ENCODE results near the gene MFNG. TPM values are rescaled to one million over a fixed set of nuclear protein-coding genes. Genes with fewer than 3 reads are reported as not detected.
"Not testable (repeated sequence)": the region's sequence is repeated elsewhere in the genome, so short reads cannot be mapped to it uniquely, and the experiment has no call there.

Gene MFNG
- total and polyA plus RNA-seq, 2 experiments from 2014 or later, result 3.3 TPM

- Histone ChIP-seq H3K36me3 (replicated peaks; ENCODE audit: insufficient read depth, low read depth) (no peaks in the 10 kb centered on the region), H3K79me2 (no peaks in the 10 kb centered on the region), H3K4me2 (no peak overlapping the region), H3K27ac (no peak overlapping the region), H3K9me3 (ENCODE audit: low read depth) (no peaks in the 10 kb centered on the region), H2AFZ (no peak overlapping the region), H3K4me3 (no peak overlapping the region), H3K4me1 (ENCODE audit: insufficient read depth) (peaks cover under 1% of the 10 kb centered on the region), H4K20me1 (ENCODE audit: insufficient read depth, poor library complexity, severe bottlenecking) (no peaks in the 10 kb centered on the region), H3K27me3 (no peaks in the 10 kb centered on the region), H3K9me2 (replicated peaks; ENCODE audit: insufficient read depth) (no peaks in the 10 kb centered on the region)
- WGBS (ENCODE audit: low lambda C conversion rate, missing lambda C conversion rate), result 43% methylated on average over 9 of the region's 9 CpGs
- DNase-seq (ENCODE audit: low spot score), result no peak
- no peak for TF ChIP-seq EZH2phosphoT487 (IDR thresholded peaks at IDR 0.05; ENCODE audit: low read depth, severe bottlenecking, unreplicated experiment)
- TF ChIP-seq CTCF (IDR thresholded peaks at IDR 0.05; ENCODE audit: poor library complexity), result no peak
- no peak for TF ChIP-seq EZH2 (IDR thresholded peaks at IDR 0.05; ENCODE audit: borderline replicate concordance)
These were observed 47.8 kb upstream of the MFNG start for GRCh38 chr22:37533995-37534394.

DNA sequence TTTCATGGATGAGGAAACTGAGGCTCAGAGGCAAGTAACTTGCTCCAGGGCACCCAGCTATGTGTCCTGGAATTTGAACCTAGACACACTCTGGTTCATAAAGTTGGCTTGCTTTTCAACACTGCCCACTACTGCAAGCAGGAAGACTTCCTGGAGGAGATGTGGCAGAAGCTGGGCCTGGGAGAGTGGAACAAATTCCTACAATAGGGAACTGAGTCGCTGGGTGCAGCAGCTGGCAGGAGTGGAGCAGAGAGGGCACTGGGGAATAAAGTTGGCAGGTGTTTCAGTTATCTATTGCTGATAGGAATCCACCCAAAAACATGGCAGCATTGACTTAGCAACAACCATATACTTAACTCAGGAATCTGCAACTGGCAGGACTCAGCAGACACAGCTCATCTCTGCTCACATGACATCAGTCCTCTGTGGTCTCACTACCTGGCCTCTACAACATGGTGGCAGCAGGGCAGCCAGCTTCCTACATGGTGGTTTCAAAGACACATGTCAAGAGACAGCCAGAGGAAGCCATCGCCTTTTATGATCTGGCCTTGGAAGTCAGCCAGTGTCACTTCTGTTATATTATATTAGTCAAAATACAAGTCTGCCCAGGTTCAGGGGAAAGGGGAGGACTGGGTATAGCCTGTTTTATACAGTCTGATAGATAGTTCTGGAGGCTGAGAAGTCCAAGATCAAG is 43.6 kb upstream of the MFNG start:
- no peak for DNase-seq (ENCODE audit: low spot score)
- H3K4me1 ChIP-seq (ENCODE audit: insufficient read depth), result peaks cover 7% of the 10 kb centered on the region
- no peaks in the 10 kb centered on the region for H3K9me2 ChIP-seq (replicated peaks; ENCODE audit: insufficient read depth)
- no peak overlapping the region for H3K4me3 ChIP-seq
- TF ChIP-seq CTCF (IDR thresholded peaks at IDR 0.05; ENCODE audit: poor library complexity) (no peak), EZH2 (IDR thresholded peaks at IDR 0.05; ENCODE audit: borderline replicate concordance) (no peak), EZH2phosphoT487 (IDR thresholded peaks at IDR 0.05; ENCODE audit: low read depth, severe bottlenecking, unreplicated experiment) (no peak)
- H3K4me2 ChIP-seq, result no peak overlapping the region
- H3K36me3 ChIP-seq (replicated peaks; ENCODE audit: insufficient read depth, low read depth), result no peaks in the 10 kb centered on the region
- H3K27ac ChIP-seq, result no peak overlapping the region
- no peaks in the 10 kb centered on the region for H3K9me3 ChIP-seq (ENCODE audit: low read depth)
- 85% methylated on average over 2 of the region's 2 CpGs for WGBS (ENCODE audit: low lambda C conversion rate, missing lambda C conversion rate)
- H2AFZ ChIP-seq, result no peak overlapping the region
- no peaks in the 10 kb centered on the region for H3K27me3 ChIP-seq
- H3K79me2 ChIP-seq, result no peaks in the 10 kb centered on the region
- H4K20me1 ChIP-seq (ENCODE audit: insufficient read depth, poor library complexity, severe bottlenecking), result no peaks in the 10 kb centered on the region

DNA sequence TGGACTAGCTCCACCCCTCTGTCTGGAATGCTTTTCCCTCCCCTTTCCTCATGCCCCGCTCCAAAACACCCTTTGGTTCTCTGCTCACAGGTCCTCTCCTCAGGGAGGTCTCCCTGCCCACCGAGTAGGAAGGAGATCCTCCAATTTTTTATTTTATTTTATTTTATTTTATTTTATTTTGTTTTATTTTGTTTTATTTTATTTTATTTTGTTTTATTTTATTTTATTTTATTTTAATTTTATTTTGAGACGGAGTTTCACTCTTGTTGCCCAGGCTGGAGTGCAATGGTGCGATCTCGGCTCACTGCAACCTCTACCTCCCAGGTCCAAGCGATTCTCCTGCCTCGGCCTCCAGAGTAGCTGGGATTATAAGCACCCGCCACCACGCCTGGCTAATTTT is 41.8 kb upstream of the MFNG start:
- H3K79me2 ChIP-seq; H3K27ac ChIP-seq; DNase-seq (ENCODE audit: low spot score); H3K36me3 ChIP-seq (replicated peaks; ENCODE audit: insufficient read depth, low read depth); H4K20me1 ChIP-seq (ENCODE audit: insufficient read depth, poor library complexity, severe bottlenecking); H3K9me3 ChIP-seq (ENCODE audit: low read depth); H3K27me3 ChIP-seq; H3K4me1 ChIP-seq (ENCODE audit: insufficient read depth); H3K9me2 ChIP-seq (replicated peaks; ENCODE audit: insufficient read depth); H3K4me2 ChIP-seq; H3K4me3 ChIP-seq; H2AFZ ChIP-seq: not testable (repeated sequence)
- WGBS (ENCODE audit: low lambda C conversion rate, missing lambda C conversion rate), result 93% methylated on average over 9 of the region's 9 CpGs

DNA sequence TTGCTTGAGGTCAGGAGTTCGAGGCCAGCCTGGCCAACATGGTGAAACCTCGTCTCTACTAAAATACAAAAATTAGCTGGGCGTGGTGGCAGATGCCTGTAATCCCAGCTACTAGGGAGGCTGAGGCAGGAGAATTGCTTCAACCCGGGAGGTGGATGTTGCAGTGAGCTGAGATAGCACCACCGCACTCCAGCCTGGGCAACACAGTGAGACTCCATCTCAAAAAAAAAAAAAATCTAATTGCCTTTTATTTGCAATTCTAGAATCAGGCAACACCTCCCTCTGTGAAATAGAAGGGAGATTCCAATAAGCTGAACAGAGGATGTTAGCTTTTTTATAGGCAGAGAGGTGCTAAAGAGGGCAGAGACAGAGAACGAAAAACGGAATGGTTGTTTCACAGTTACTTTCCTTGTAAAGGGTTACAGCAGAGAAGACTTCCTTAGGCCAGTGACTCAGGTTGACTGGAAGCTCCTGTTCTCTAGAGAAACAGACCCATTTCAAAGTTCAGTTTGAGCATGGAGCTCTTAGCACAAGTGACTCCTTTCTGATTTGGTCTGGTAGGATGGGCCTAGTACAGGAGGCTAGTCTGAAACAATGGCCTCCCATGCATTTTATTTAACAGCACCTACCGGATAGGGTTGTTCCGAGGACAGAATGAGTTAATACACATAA is 41.0 kb upstream of the MFNG start:
- H2AFZ ChIP-seq; H3K4me1 ChIP-seq (ENCODE audit: insufficient read depth); H3K79me2 ChIP-seq; H3K4me2 ChIP-seq; H3K36me3 ChIP-seq (replicated peaks; ENCODE audit: insufficient read depth, low read depth); H3K9me3 ChIP-seq (ENCODE audit: low read depth); H3K4me3 ChIP-seq; H3K9me2 ChIP-seq (replicated peaks; ENCODE audit: insufficient read depth); H4K20me1 ChIP-seq (ENCODE audit: insufficient read depth, poor library complexity, severe bottlenecking); H3K27ac ChIP-seq; H3K27me3 ChIP-seq; DNase-seq (ENCODE audit: low spot score): not testable (repeated sequence)
- WGBS (ENCODE audit: low lambda C conversion rate, missing lambda C conversion rate), result 95% methylated on average over 9 of the region's 9 CpGs

Data from hepatocyte (in vitro differentiated cells).